OCI-LY3 (cell line): ENCODE results near the gene UBASH3A.

ENCODE experiments used
- EZH2phosphoT487 ChIP-seq: fragments of 200-600 bp; shearing (Covaris generic); IDR thresholded peaks from 2 replicates; pipeline ENCODE4 v1.6.1; 2018; ENCODE audit warnings: antibody characterized with exemption, mixed run types, low read depth
- TF ChIP-seq, protein P1 (sequence below): fragments of 200-600, 300-600 bp; sonication (generic); IDR thresholded peaks from 2 replicates; pipeline ENCODE4 v1.5.1; 2014; ENCODE audit warnings: antibody characterized with exemption, low read length, low read depth

DNA sequence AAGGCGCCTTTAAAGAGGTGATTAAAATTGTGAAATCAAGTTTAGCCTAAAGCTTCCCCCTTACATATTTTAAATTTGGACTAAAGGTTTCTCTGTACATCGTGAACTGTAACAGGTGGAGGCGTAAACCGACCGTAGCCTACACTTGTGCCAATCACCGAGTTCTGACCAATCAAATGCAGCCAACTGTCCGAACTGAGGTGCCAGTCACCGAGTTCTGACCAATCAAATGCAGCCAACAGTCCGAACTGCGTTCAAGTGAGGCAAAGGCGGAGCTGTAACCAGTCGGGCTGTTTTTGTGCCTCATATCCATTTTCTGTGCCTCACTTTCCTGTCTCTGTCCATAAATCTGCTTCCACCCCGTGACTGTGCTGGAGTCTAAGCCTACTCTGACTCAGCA lies 44.8 kb upstream of the UBASH3A start:
- TF ChIP-seq, protein P1, sequence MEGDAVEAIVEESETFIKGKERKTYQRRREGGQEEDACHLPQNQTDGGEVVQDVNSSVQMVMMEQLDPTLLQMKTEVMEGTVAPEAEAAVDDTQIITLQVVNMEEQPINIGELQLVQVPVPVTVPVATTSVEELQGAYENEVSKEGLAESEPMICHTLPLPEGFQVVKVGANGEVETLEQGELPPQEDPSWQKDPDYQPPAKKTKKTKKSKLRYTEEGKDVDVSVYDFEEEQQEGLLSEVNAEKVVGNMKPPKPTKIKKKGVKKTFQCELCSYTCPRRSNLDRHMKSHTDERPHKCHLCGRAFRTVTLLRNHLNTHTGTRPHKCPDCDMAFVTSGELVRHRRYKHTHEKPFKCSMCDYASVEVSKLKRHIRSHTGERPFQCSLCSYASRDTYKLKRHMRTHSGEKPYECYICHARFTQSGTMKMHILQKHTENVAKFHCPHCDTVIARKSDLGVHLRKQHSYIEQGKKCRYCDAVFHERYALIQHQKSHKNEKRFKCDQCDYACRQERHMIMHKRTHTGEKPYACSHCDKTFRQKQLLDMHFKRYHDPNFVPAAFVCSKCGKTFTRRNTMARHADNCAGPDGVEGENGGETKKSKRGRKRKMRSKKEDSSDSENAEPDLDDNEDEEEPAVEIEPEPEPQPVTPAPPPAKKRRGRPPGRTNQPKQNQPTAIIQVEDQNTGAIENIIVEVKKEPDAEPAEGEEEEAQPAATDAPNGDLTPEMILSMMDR: no peak
- no peak for TF ChIP-seq EZH2phosphoT487
